ENCODE data around the gene MTERF4.
"Not testable (repeated sequence)": the region's sequence is repeated elsewhere in the genome, so short reads cannot be mapped to it uniquely, and the experiment has no call there.

MTERF4 gene

GRCh38 chr2:241112046-241112445 lies 10.0 kb upstream of the MTERF4 start:
- in situ Hi-C loops (cut with MboI; ENCODE audit: low sequenced_read_pairs): no loop called here

GRCh38 chr2:241111440-241111805 lies 9.3 kb upstream of the MTERF4 start:
- in situ Hi-C loops (cut with MboI; ENCODE audit: low sequenced_read_pairs): no loop called here

GRCh38 chr2:241110607-241111439 lies 8.7 kb upstream of the MTERF4 start:
- in situ Hi-C loops (cut with MboI; ENCODE audit: low sequenced_read_pairs): no loop called here

GRCh38 chr2:241110089-241110606 lies 8.1 kb upstream of the MTERF4 start:
- in situ Hi-C loops (cut with MboI; ENCODE audit: low sequenced_read_pairs): no loop called here

- in situ Hi-C loops (cut with MboI; ENCODE audit: low sequenced_read_pairs): no loop called here
These were observed 7.4 kb upstream of the MTERF4 start for GRCh38 chr2:241109210-241110088.

- in situ Hi-C loops (cut with MboI; ENCODE audit: low sequenced_read_pairs): no loop called here
These were observed 6.5 kb upstream of the MTERF4 start for GRCh38 chr2:241108271-241109209.

GRCh38 chr2:241107031-241107783 lies 5.1 kb upstream of the MTERF4 start:
- in situ Hi-C loops (cut with MboI; ENCODE audit: low sequenced_read_pairs): no loop called here

GRCh38 chr2:241105641-241106040 lies 3.6 kb upstream of the MTERF4 start:
- in situ Hi-C loops (cut with MboI; ENCODE audit: low sequenced_read_pairs): no loop called here

- in situ Hi-C loops (cut with MboI; ENCODE audit: low sequenced_read_pairs): not testable (repeated sequence)
These were observed 2.5 kb upstream of the MTERF4 start for GRCh38 chr2:241104611-241105010.

GRCh38 chr2:241103176-241103595 lies 1.1 kb upstream of the MTERF4 start:
- in situ Hi-C loops (cut with MboI; ENCODE audit: low sequenced_read_pairs): no loop called here

GRCh38 chr2:241099246-241099645 lies 2.8 kb downstream of the MTERF4 start:
- in situ Hi-C loops (cut with MboI; ENCODE audit: low sequenced_read_pairs): no loop called here

- in situ Hi-C loops (cut with MboI; ENCODE audit: low sequenced_read_pairs): no loop called here
These were observed 5.1 kb downstream of the MTERF4 start for GRCh38 chr2:241096979-241097378.

GRCh38 chr2:241095594-241096290 lies 6.3 kb downstream of the MTERF4 start:
- in situ Hi-C loops (cut with MboI; ENCODE audit: low sequenced_read_pairs): no loop called here

GRCh38 chr2:241094924-241095420 lies 7.1 kb downstream of the MTERF4 start:
- in situ Hi-C loops (cut with MboI; ENCODE audit: low sequenced_read_pairs): no loop called here

GRCh38 chr2:241094172-241094571 lies 7.9 kb downstream of the MTERF4 start:
- in situ Hi-C loops (cut with MboI; ENCODE audit: low sequenced_read_pairs): no loop called here

- in situ Hi-C loops (cut with MboI; ENCODE audit: low sequenced_read_pairs): not testable (repeated sequence)
These were observed 8.8 kb downstream of the MTERF4 start for GRCh38 chr2:241093133-241093781.

GRCh38 chr2:241092677-241093076 lies 9.4 kb downstream of the MTERF4 start:
- in situ Hi-C loops (cut with MboI; ENCODE audit: low sequenced_read_pairs): no loop called here

- in situ Hi-C loops (cut with MboI; ENCODE audit: low sequenced_read_pairs): no loop called here
These were observed 10.2 kb downstream of the MTERF4 start for GRCh38 chr2:241091734-241092445.

Measured in hTERT RPE-1 (cell line).